Skin epidermis (tissue), 12 donors: Measurements from ENCODE around the gene CCR6.
"Not testable (repeated sequence)": the region's sequence is repeated elsewhere in the genome, so short reads cannot be mapped to it uniquely, and the experiment has no call there.

Source experiments
- H3K27ac ChIP-seq, 21 experiments: fragments of 200-600 bp; sonication (generic) in 11 of 21; one replicate each; pipeline ENCODE4 v1.5.0; 2020; ENCODE audit warnings: mild to moderate bottlenecking in 3 of 21, inconsistent platforms in 2 of 21, moderate library complexity in 2 of 21
- H3K4me3 ChIP-seq, 7 experiments: fragments of 200-600 bp; sonication (generic) in 2 of 7; one replicate each; pipeline ENCODE4 v1.5.0; 2020; ENCODE audit warnings: inconsistent platforms in 2 of 7, mild to moderate bottlenecking in 2 of 7, moderate library complexity in 1 of 7

Gene CCR6

DNA sequence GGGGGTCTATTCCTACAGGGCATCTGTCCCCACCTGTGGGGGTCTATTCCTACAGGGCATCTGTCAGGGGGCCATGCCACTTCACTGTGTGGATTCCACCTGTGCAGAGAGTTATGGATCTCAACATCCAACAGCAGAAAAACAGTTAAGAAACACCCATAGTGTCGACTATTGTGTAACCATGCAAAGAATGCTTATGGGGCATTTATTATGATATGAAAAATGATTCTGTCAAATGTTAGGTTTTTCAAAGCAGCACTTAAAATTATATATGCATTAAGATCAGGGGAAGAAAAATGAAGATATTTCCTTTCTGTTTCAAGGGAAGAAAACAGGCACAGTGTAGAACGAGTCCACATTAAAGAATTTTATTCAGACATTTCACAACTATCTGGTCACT is 32.0 kb downstream of the CCR6 start:
- no peak overlapping the region for H3K4me3 ChIP-seq

DNA sequence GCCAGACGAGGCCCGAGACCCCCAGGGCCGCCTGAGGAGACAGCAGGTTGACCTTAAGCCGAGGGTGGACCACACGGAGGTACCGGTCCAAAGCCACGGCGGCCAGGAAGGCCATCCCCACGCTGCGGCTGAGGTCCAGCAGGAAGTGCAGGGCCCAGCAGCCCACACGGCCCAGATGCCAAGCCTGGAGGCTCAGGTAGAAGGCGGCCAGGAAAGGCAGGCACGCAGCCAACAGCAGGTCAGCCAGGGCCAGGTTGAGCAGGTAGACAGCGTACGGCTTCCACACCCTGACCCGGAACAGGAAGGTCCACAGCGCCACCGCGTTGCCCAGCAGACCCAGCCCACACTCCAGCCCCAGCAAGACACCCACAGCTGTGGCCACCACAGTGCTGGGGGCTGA is 34.5 kb downstream of the CCR6 start:
- Histone ChIP-seq H3K4me3 (no peak overlapping the region), H3K27ac (peak overlapping the region in 2 of 21 experiments; percentile 21 to 37)

More for the DNA sequence above, 32.0 kb downstream of the CCR6 start:
- no peak overlapping the region for H3K27ac ChIP-seq

DNA sequence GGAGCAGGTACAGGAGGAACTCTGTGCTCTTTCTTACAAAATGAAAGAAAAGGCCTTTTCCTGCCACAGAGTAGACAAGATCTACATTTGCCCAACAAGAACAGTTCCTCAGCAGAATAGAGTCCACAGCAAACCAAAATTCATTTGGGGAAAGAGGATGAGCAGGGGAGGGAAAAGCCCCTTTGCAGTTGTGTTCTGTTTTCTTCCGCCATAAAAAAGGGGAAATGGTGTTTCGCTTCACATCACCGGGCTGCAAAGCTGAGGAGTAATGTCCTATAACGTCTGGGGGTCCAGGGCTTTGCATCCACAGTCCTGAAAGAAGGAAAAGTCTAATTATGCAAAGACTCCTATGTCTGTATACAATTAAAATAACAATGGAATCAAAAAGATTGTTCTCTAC is 35.0 kb downstream of the CCR6 start, which contains the start of gene GPR31:
Gene GPR31, minus strand, starts transcription at position 118 of the 400 bp plus-strand sequence. CDS start 149 bp downstream, outside the sequence.
- Histone ChIP-seq H3K4me3 (no peak within 1 kb of the TSS), H3K27ac (peak within 1 kb of the TSS in 2 of 21 experiments; percentile 21 to 37)

DNA sequence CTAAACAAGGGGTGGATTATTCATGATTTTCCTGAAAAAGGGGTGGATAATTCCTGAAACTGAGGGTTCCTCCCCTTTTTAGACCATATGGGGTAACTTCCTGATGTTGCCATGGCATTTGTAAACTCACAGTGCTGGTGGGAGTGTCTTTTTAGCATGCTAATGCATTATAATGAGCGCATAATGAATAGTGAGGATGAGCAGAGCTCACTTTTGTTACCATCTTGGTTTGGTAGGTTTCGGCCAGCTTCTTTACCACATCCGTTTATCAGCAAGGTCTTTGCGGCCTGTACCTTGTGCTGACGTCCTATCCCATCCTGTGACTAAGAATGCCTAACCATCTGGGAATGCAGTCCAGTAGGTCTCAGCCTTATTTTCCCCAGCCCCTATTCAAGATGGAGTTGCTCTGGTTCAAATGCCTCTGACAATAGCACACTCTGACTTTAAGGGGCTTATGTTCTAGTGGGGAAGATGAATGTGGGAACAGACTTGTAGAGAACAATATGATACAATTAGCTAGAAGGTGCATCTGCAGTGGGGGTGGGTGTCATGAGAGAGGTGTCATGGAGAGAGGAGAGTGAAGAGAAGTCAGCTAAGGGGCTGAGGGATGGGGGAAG is 39.1 kb downstream of the CCR6 start:
- Histone ChIP-seq H3K4me3 (no peak overlapping the region), H3K27ac (no peak overlapping the region)

DNA sequence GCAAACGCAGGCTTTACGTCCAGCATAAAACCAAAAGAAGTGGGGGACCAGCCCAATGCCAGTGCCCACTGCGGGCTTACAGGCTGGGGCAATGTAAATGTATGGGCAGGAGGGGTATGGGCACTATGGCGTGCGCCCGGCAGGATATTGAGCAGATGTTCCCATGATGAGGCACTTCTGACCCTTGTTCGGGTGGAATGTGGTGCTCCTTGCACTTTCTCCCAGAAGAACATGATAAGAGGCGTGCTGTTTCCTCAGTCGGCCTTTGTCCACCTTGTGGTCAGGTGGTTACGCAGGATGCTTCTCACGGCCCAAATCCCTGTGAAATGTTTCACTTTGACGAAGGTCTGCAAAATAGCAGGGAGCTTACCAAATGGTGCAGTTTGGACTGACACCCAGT is 39.7 kb downstream of the CCR6 start:
- H3K4me3 ChIP-seq, result no peak overlapping the region
- H3K27ac ChIP-seq, result no peak overlapping the region

DNA sequence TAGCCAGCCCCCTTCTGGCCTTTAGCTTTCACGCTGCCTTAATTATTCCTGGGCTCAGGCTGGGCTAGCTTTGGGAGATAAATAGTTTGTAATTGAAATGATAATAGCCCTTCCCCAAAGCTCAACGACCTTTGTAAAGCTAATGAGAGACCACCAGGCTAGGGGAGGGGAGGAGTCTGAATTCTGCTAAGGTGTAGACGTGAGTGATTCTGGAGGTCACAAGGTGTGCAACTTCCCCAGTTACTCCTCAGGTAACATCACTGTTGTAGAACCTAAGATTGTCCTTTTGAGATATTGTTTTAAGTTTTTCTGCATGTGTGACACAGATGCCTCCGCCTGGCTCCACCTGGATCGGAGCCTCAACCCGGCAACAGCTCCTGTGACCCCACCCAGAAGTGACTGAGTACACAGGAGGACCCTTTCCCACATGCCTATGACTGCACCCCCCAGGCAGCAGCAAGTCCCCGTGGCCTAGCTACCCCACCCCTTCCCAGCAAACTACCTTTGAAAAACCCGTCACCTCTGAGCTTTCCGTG is 40.6 kb downstream of the CCR6 start:
- H3K27ac ChIP-seq, result no peak overlapping the region
- no peak overlapping the region for H3K4me3 ChIP-seq

DNA sequence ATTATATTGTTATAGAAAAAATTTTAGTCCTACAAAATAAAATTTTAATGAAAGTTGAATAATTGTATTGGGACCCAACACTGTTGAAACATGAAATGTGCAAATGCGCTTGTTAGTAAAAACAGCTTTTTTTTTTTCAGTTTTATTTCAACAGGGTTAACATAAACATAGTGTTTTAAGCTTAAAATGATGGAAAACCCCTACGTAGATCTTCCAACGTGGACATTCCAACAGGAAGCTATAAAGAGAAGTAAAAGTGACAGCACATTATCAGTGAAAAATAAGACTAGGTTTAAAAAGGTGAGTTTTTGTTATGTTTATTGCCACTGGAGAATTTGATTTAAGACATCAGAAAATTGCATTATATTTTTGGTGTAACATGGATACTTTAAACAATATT is 41.4 kb downstream of the CCR6 start:
- H3K27ac ChIP-seq, result no peak overlapping the region

DNA sequence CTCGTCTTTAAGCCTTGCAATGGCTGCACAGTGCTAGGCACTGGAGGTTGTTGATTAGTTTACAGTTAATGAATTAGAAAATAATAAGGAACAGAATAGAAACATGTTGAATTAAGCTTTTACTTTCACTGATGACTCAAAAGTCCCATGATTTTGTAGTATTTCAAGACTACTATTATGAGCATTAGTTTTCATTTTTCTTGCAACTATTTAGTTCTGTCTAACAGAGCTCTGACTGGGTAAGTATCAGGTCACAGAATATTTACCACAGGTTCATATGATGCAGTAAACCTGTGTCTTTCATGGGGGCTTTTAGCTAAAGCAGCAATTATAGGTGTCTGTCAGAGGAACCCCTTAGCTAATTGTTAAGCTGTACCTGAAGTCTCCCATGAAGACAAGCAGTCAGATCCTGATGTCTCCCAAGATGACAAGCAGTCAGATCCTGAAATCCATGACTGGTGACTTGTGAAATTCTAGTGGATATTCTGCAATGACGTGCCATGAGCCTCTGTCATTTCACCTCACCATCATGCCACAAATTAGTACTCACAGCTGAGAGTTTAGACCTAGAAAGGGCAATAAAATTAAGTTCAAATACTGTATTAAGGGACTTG is 43.1 kb downstream of the CCR6 start:
- H3K4me3 ChIP-seq, result no peak overlapping the region
- H3K27ac ChIP-seq, result no peak overlapping the region

More for the DNA sequence above, 41.4 kb downstream of the CCR6 start:
- no peak overlapping the region for H3K4me3 ChIP-seq

DNA sequence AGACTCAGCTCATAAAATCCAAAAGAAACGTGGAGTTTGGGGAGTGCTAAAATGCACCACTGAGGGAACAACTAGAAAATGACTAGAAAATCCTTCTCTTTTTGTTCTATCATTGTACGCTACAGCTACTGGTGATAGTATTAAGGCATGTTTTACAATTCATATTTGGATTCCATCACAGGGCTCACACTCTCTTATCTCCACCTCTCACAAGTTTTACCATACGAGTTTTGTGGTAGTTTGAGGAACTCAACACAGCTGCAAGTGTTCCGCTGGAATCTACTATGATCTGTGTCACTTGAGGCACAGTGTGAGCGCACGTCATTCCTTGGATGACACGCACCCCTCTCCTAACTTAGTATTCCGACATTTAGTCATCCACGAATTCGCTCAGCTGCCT is 44.8 kb downstream of the CCR6 start:
- not testable (repeated sequence) for H3K27ac ChIP-seq, H3K4me3 ChIP-seq

DNA sequence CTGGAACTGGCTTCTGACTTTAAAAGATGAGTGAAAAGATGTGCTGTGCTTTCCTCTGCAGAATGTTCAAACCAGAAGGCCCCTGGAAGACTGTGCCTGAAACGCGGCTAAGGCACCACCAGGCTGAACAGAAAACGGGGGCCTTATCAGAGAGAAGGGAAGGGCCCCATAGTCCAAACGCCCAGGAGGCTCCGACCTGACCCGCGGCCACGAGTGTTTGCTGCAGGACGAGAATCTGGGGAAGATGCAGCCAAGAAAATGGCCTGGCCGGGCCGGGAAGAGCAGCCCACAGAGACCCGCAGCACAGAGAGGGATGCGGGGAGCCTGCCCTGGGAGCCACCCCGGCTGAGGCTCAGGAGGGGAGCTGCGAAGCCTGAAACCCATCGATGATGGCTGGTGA is 45.4 kb downstream of the CCR6 start:
- not testable (repeated sequence) for H3K27ac ChIP-seq, H3K4me3 ChIP-seq

DNA sequence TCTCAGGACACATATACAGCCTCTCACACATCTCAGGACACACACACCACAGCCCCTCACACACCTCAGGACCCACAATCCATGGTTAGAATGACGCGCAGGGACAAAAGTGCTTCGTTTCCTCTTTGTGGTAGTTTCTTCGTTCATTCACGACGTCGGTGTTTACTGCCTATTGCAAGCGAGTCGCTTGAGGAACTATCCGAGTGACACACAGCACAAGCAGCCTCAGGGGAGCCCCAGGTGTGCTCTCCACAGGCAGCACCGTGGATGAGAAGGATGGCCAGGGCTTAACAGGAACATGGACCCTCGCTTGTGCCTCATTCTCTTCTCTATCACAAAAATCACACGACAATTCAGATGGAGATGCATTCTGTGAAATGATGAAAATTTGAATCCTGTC is 47.0 kb downstream of the CCR6 start:
- H3K27ac ChIP-seq, H3K4me3 ChIP-seq: not testable (repeated sequence)

DNA sequence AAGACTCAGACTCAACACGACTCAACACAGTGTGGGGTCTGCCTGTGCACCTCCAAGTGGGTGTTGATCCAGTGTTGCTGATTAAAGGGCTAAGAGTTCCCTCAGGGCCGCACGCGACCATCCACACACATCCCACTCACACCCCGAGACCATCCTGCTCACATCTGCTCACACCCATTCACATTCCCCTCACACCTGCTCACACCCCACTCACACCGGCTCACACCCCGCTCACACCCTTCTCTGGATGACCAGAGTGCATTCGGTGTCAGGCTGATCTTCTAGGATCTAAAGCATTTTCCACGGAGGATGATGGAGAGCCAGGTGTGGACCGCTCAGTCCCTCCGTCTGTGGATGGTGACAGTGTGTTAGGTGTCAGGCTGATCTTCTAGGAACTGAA is 48.4 kb downstream of the CCR6 start:
- H3K27ac ChIP-seq, H3K4me3 ChIP-seq: not testable (repeated sequence)

DNA sequence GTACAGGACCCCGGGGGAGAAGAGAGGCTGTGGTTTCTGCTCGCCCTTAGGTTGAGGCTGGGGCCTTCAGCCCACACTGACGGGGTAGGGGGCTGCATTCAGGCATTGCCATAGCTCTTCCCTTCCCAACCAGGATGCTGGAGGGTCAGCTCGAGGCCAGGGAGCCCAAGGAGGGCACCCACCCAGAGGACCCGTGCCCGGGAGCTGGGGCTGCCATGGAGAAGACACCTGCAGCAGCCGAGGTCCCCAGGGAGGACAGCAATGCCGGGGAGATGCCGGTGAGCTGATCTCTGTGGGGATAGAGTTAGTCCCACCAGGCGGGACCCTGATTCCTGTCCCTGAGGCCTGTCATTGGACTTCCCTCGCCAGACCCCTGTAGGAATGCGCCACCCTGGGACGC is 49.1 kb downstream of the CCR6 start:
- H3K27ac ChIP-seq, H3K4me3 ChIP-seq: not testable (repeated sequence)

DNA sequence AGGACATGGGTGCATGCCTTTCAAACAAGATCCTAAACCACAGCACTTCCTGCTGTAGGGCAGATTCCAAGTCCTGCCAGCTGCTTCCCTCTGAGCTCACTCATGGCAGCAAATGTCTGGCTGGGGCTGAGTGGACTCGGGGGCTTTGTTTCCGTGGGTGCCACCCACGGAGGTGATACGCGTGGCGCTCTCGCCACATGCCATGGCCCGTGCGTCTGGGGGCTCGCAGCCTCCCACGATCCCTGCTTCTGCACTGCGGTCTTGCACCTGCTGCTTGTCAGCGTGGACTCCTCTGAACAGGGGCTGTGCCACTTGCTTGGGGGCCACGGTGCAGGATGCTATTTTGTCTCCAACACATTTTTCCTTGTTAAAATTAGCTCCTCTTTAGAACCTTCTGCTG is 54.4 kb downstream of the CCR6 start:
- H3K27ac ChIP-seq, H3K4me3 ChIP-seq: not testable (repeated sequence)

DNA sequence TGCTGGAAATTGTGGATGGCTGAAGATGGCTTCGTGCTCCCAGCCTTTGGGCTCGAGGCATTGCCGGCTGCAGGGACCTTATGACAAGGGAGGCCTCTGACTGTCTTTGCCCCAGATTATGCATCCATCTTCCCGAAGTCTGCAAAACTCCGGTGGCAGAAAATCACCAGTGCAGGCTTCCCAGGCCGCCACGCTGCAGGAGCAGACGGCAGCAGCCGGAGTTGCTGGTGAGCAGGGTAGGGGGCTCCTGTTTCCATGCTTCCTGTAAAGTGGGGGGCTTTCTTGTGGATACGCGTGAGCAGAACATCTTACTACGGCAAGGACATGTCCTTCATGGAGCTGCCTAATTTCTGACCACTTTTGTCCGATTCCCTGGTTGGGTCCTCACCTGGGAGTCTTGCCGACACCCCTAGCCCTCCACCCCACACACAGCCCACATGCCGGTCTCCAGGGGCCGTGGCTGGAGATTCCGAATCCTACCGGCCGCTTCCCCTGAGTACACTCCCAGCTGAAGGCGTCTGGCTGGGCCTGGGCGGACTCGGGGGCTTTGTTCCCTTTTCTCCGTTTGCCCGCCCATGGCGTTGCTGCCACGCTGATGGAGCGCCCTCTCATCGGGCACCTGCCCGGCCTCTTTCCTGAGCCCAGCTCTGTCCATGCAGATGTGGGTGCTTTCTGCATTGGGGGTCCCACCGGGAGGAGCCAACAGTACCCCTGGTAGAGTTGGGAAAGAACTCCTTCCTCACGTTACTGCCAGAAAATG is 56.2 kb downstream of the CCR6 start:
- not testable (repeated sequence) for H3K27ac ChIP-seq, H3K4me3 ChIP-seq

DNA sequence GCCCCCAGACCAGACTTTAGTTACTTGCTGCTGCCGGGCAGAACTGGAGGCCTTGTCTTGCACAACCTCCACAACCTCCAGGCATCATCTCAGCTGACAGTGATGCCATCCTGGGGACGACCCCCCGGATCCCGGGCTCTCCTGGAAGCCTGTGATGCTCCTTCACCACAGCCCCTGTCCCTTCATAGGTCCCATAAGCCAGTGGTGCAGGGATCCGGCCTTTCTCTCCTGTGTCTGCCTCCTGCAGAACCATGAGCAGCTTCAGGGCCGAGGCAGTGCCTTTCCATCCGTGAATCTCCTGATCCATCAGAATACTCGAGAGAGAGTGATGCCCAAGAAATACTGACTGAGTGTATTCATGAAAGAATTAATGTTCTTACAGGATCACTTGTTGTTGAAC is 57.2 kb downstream of the CCR6 start:
- not testable (repeated sequence) for H3K27ac ChIP-seq, H3K4me3 ChIP-seq

DNA sequence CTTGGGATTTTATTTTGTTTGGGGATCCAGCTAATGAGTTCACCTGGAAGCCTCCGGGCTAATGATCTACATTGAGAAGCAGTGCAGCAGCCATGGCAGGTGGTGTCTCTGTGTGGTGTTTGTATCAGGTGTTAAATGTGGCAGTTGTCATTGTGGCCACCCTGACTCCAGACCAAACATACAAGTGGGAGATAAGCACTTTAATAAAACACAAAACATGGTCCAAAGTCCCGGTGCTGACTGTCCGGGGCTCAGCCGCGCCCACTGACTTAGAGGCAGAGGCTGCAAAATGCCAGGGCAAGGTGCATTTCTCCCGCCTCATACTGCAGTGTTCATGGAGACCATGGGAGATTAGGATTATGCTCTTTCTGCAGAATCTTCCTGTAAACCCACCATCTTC is 58.5 kb downstream of the CCR6 start:
- not testable (repeated sequence) for H3K27ac ChIP-seq, H3K4me3 ChIP-seq

DNA sequence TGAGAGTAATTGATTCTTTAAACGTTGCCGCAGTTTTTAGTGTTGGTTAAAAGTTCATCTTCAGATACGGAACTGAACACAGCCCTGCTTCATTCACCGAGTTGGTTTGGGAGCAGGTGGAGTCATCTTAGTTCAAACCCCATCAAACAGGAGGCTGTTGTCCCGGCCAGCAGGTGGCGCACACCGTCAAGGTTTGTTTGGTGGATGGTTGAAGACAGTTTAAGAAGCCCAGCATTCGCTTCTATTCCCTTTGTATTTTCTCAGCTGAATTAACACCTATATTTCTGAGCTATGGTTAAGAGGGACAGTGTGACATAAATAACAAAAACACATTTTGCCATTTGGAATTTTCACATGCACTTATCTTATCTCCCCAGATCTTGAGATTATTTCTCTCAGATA is 60.0 kb downstream of the CCR6 start:
- H3K4me3 ChIP-seq, H3K27ac ChIP-seq: not testable (repeated sequence)

DNA sequence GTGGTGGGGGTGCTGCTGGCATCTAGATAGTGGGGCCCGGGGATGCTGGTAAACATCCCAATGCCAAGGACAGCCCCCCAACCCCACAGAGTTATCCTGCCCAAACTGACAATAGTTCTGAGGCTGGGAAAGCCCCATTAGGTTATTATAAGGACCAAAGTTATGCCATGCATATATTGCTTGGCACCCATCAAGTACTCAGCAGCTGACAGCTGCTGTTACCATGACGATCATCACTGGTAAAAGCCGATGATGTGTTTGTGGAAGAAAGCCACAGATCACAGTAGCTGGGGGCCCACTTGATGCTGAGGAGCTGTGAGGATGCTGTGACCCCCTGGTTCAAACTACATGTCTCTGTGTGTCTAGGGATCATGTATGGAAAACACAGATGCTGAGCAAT is 62.2 kb downstream of the CCR6 start:
- not testable (repeated sequence) for H3K27ac ChIP-seq, H3K4me3 ChIP-seq

DNA sequence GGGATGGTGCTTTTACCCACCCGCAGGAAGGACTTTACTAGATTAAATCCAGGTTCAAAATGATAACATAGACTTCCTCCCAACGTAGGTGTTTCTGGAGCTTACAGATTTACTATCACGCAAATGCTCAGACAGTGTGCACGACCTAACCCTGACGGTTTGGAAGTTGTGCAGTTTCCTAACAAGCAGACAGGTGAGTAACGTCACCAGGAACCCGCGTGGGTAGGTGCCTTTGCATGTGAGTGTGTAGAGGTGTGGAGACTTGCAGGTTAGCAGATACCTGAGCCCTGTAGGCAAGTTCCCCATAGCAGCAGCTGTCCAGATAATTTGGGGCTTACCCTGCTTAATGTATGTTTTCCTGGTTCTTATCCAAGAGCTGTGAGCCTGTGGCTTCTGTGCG is 64.4 kb downstream of the CCR6 start:
- not testable (repeated sequence) for H3K4me3 ChIP-seq, H3K27ac ChIP-seq
